ENCODE results near the gene PLPP6.
"Not testable (repeated sequence)": the region's sequence is repeated elsewhere in the genome, so short reads cannot be mapped to it uniquely, and the experiment has no call there.

PLPP6 gene

DNA sequence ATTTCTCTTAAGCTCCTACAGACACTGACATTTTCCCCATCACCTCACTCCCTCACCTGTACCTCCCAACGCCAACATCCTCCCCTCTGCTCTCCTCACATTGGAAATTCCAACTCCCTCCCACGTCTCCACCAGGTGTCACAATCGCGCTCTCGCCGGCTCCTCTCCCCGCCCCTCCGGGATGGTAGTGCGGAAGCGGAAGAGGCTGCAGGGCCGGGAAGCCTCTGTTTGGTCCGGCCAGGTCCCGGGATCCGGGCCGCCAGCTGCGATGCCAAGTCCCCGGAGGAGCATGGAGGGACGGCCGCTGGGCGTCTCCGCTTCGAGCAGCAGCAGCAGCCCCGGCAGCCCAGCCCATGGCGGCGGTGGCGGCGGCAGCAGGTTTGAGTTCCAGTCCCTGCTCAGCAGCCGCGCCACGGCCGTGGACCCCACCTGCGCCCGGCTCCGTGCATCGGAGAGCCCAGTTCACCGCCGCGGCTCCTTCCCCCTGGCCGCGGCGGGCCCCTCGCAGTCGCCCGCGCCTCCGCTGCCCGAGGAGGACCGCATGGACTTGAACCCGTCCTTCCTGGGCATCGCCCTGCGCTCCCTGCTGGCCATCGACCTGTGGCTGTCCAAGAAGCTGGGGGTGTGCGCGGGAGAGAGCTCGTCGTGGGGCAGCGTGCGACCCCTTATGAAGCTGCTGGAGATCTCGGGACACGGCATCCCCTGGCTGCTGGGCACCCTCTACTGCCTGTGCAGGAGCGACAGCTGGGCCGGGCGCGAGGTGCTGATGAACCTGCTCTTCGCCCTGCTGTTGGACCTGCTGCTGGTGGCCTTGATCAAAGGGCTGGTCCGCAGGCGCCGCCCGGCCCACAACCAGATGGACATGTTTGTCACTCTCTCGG lies at the start of gene PLPP6:
Gene PLPP6 (plus strand): TSS at position 187 of the 881 bp plus-strand sequence. CDS start 82 bp downstream, at position 269.
- peak; percentile 76 to 89 (median 80) for DNase-seq

DNA sequence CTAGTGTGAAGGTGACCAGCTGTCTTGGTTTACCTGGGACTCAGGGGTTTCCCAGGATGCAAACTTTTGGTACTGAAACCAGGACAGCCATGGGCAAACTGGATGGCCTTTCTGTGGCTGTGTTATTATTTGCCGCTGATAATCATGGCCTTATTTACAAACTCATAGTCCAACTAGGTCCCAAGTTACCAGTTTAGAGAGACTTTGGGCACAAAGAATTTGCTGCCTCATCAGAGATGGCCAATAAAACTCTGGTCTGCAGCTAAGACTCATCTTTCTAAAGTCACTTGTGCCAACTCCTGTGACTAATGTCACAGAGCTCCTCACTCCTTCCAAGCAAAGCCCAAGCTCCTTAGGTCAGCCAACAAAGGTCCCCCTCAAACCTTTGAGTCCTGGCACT lies 47.5 kb upstream of the PLPP6 start:
- DNase-seq: no peak

DNA sequence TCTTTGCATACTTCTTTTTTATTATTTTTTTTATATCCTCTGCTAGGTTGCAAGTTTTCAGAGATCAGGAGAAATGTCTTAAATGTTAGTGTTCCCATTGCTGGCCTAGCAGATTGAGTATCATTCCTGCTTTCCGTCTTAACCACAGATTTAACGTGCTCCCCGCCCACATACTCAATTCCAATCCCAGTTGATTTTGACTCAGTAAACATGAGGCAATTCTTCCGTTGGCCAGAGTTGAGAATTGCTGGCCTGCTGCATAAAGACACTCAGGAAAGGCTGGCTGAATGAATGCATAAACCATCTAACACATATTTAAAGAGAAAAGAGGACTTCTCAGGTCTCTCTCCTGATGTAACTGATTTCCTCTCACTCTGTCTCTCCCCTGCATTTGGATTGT lies 46.8 kb upstream of the PLPP6 start:
- DNase-seq: no peak

DNA sequence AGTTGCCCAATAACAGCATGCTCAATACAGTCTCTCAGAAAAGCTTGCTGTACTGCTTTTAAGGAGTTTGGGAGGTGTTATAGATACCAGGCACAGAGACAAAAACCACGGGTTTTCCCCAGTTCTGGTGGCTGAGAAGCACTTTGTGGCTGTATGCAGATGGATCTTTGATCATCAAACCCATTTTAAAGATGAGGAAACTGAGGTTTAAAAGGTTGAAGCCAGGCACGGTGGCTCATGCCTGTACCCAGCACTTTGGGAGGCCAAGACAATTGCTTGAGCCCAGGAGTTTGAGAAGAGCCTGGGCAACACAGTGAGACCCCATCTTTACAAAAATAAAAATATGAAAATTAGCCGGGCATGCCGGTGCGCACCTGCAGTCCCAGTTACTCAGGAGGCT lies 46.3 kb upstream of the PLPP6 start:
- no peak for DNase-seq

DNA sequence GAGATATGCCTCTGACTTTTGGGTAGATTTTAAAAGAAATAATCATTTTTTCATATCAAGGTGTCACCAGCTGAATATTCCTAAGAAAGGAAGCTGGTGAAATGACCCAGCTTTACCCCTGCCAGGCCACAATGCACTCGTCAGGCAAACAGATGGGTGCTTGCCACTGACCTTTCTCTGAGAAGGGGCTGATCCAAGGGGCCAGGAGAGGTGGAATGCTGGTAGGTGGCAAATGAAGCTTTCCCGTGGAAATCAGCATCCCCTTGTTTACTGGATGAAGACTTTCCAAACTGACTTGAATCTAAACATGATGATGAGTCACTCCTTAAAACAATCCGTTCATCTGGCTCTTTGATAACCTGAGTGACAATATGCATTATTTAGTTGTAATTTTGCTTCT lies 44.3 kb upstream of the PLPP6 start:
- DNase-seq: no peak

GRCh38 chr9:4618700-4619099 lies 43.4 kb upstream of the PLPP6 start:
- peak in 2 of 3 donors; percentile 39 to 42 for DNase-seq

GRCh38 chr9:4620057-4620765 lies 41.9 kb upstream of the PLPP6 start:
- DNase-seq: no peak

- DNase-seq: no peak
Observed at GRCh38 chr9:4620881-4621555, 41.1 kb upstream of the PLPP6 start.

- DNase-seq: no peak
Observed at GRCh38 chr9:4622016-4622415, 40.1 kb upstream of the PLPP6 start.

DNA sequence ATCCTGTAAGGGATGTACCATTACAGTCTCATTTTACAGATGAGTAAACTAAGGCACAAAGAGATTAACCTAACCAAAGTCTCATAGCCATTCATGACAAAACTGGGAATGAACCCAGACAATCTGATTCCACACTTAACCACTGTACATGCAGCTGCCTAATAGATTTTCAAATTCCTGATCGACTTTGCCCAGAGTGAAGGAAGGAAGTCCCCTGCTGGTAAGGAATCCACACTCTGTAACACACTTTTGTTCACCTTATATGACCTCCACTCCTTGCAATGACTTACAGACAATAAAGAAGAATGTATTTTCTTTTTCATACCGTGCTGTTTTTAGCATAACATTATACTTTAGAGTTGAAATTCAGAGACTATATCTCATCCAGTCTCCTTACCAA lies 31.3 kb upstream of the PLPP6 start:
- DNase-seq: no peak

GRCh38 chr9:4638968-4639367 lies 23.1 kb upstream of the PLPP6 start:
- DNase-seq: no peak

GRCh38 chr9:4639420-4639819 lies 22.7 kb upstream of the PLPP6 start:
- no peak for DNase-seq

DNA sequence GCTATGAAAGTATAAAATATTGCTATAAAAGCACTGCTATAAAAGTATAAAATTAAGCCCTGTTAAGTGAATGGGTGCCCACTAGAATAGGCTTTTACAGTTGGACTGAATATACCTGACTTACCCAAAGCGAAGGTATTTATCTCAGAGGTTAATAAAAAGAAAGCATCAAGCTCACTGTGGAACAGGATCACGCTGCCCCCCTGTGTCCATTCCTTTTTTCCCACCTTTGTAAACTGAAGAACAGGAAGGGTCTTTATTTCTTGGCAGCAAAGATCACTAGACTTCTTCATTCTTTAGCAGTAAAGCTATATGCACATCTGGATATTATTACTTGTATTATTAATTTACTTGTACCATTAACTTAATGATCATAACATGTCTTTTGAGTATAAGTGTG lies 22.1 kb upstream of the PLPP6 start:
- DNase-seq: peak in 2 of 3 donors; percentile 10 to 11

DNA sequence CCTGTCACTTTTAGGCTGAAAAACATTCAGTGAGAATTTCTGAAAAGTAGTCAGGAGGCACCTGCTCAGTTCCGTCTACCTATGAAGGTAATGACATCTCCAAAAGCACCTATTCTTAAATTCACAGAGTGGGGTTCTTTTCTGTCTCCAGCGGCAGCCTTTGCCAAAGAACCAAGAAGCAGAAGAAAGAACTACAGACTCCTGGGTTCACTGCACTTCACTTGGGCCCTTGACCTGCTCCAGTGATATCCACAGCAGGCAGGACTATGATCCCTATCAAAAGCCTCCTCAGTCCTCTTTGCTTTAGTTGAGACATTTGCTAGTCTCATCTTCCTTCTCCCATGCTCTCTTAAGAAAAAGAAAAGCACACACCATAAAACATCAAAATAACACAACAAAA lies 19.7 kb upstream of the PLPP6 start:
- DNase-seq: no peak

- DNase-seq: no peak
Observed at GRCh38 chr9:4654084-4654483, 8.0 kb upstream of the PLPP6 start.

- DNase-seq: no peak
Observed at GRCh38 chr9:4654538-4654937, 7.6 kb upstream of the PLPP6 start.

DNA sequence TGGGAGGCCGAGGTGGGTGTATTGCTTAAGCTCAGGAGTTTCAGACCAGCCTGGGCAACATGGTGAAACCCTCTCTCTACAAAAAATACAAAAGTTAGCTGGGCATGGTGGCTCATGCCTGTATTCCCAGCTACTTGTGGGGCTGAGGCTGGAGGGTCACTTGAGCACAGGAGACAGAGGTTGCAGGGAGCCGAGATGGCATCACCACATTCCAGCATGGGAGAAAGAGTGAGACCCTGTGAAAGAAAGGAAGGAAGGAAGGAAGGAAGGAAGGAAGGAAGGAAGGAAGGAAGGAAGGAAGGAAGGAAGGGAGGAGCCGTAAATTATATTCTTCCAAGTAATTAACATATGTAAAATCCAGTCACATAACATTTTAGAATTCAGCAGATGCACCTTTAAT lies 5.9 kb upstream of the PLPP6 start:
- DNase-seq: not testable (repeated sequence)

- DNase-seq: no peak
Observed at GRCh38 chr9:4656621-4657020, 5.5 kb upstream of the PLPP6 start.

DNA sequence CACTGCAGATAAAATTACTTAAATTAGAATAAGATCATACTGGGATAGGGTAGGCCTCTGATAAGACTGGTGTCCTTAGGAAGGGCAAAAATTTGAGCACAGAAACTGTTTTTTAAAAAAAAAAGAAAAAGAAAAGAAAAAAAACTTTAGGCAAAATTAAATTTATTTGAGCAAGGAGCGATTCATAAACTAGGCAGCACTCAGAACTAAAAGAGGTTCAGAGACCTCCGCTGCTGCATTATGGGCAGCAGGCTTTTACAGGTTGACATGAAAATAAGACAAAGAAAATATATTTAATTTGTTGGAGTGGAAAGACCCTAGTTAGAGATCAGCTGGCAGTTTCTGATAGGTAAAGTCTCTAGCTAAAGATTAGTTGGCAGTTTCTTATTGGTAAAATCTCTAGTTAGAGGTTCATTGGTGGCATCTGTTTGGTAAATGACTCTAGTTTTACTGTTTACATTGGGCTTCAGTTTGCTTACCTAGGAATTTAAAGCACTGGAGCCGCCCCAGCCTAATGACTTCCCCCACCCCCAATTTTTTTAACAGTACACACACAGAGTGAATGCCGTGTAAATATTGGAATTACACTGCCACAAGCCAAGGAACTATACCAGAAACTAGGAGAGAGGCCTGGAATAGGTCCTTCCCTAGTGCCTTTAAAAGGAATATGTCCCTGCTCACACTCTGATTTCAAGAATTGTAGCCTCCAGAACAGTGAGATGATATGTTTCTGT lies 4.5 kb upstream of the PLPP6 start:
- no peak for DNase-seq

DNA sequence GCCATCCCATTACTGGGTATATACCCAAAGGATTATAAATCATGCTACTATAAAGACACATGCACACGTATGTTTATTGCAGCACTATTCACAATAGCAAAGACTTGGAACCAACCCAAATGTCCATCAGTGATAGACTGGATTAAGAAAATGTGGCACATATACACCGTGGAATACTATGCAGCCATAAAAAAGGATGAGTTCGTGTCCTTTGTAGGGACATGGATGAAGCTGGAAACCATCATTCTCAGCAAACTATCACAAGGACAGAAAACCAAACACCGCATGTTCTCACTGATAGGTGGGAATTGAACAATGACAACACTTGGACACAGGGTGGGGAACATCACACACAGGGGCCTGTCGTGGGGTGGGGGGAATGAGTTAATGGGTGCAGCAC lies 1.4 kb upstream of the PLPP6 start:
- not testable (repeated sequence) for DNase-seq

DNA sequence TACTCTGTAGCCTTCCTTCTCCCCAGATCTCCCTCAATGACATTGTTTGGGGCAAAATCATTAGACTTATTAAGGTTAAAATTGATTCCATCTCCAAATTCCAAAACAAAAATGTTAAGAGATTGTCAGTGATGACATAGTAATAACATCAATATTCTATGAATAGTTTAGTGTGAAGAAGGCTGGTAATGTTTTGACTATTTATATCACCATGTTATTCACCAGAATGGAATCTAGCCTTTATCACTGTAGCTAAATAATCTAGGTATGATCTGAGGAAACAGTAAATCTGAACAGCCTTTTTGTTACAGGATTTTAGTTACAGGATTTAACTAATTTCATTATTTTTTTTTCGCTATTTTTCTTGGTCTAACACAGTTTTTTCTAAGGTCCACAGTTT lies 929 bp upstream of the PLPP6 start:
- DNase-seq: no peak

DNA sequence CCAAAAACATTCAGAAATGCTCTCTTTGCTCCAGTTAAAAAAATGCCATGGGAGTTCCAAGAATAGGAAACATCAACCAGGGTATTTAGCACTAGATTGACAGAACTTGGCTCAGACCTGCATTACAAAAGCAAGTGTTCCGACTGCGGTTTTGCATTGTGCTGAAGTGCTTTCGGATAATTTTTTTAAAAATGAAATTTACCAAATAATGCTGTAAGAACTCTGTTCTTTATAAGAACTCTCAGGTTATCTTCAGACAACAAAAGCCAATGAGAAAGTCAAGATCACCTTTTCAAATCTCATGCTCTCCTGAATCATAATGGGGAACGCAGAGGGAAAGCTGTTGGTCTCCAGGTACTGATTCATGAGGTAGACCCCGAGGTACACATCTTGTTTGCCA lies 483 bp upstream of the PLPP6 start:
- no peak for DNase-seq
